Activated naive CD4-positive, alpha-beta T cell treated with anti-CD3 and anti-CD28 coated beads, Interleukin-2, amount 50 U/mL, for 16 hours (primary cell): ENCODE results near the gene C18orf54.
"Not testable (repeated sequence)": the region's sequence is repeated elsewhere in the genome, so short reads cannot be mapped to it uniquely, and the experiment has no call there.

ENCODE experiments used
- DNase-seq: peaks from one replicate; pipeline ENCODE4 v3.0.0-alpha.2; 2020

The C18orf54 gene

DNA sequence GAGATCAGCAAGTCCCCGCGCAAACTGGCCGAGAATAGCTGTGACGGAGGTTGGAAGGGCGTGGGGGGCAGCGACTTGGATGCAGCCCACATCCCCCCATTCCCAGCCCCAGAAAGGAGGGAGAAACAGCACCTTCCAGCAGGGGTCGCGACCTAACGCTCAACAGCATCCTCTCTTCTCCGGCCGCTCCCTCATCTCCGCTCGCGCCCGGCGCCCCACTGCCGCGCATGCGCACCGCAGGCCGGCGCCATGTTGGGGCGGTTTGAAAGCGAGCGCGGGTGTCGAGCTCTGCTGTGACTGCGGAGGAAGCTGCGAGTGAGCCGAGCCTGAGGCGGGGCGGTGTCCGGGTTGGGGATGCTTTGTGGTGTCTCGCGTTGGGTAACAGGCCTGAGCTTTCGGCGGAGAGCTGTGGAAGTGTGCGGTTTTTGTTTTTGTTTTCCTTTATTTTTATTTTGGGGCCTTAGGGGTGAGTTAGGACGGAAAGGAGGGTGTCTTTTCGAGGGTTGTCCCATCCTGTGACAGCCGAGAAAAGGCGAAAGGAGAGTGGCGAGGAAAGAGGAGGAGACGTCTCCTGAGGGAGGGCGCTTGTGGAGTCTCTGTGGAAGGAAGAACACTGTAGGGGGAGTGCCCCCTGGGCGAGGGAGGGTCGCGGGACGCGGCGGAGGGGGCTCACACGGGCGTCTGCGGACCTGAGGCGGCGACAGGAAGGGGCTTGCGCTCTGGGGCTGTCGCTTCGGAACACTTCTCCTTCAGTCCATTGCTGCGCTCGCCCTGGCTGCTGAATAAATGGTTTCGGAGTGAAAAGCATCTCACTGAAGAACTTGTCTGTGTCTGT, at the start of gene C18orf54, which contains the start of gene STARD6:
TSS of gene C18orf54 (plus strand) at position 247 of the 835 bp plus-strand sequence. CDS start 2,667 bp downstream, outside the sequence.
TSS of gene STARD6 (minus strand) at position 199 of the 835 bp plus-strand sequence. CDS start 3,285 bp downstream, outside the sequence.
- DNase-seq, result peak; percentile 87

DNA sequence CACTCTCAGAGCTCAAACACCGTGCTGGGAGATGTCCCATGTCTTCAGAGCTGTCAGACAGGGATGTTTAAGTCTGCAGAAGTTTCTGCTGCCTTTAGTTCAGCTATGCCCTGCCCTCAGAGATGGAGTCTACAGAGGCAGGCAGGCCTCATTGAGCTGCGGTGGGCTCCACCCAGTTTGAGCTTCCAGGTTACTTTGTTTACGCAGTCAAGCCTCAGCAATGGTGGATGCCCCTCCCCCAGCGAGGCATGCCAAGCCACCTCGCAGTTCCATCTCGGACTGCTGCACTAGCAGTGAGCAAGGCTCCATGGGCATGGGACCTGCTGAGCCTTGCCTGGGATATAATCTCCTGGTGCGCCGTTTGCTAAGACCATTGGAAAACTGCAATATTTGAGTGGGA, 48.1 kb upstream of the C18orf54 start:
- DNase-seq, result not testable (repeated sequence)

DNA sequence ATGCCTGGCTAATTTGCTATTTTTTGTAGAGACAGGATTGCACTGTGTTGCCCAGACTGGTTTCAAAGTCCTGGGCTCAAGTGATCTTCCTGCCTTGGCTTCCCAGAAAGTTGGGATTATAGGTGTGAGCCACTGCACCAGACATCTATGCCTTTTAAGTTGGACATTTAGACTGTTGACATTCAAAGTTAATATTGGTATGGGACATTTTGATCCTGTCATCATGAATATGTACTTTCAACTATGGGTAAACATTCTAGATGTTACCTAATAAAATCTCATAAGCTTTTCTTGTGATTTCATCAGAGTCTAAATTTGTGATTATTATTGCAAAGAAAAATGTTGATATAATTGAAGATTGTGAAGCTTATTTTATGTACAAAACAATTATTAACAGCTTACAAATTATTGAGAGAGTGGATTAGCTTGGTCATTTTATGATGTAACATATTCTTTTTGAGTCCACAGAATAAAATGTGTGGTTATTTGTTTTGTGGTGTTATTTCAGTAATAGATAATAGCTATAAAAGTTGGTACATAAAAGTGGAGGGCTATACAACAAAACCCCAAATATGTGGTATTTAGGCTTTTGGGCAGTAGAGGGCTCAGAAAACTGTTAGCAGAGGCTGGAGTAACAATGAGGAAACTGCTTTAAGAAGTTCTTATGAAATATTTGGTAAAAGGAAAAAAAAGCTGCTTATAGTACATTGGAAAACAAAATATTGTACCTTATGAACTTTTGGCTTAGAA, 41.5 kb upstream of the C18orf54 start:
- DNase-seq, result no peak

- DNase-seq, result no peak
These were observed 34.1 kb upstream of the C18orf54 start for GRCh38 chr18:54323561-54323960.

DNA sequence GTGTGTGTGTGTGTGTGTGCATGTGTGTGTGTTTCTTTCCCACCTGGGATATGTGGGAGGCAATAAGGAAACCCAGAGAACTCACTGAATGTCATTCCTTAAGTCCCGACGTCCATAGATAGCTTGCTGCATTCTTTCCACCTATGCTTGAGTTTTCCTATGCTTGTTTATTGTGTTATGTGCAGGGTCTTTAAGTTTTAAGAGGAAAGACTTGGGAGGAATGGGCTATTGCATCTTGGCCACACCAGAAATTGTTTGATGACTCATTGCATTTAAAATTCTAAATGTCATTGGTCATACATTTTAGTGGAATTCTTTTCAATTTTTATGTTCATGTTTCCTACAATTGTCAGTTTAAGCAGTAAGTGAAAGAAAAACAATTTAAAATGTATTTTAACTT, 33.7 kb upstream of the C18orf54 start:
- no peak for DNase-seq

DNA sequence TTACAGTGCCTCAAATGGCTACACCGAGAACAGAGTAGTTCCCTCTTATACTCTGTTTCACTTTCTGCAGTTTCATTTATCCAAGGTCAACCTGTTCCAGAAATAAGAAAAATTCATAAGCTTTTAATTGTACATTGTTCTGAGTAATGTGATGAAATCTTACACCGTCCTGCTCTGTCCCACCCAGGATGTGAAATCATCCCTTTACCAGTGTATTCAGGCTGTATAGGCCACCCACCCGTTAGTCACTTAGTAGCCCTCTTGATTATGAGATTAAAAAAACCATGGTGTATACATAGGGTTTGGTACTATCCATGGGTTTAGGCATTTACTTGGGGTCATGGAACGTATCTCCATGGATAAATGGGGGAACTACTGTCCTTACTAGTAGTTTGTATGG, 29.9 kb upstream of the C18orf54 start:
- no peak for DNase-seq

- DNase-seq, result no peak
These were observed 27.9 kb upstream of the C18orf54 start for GRCh38 chr18:54329787-54330186.

DNA sequence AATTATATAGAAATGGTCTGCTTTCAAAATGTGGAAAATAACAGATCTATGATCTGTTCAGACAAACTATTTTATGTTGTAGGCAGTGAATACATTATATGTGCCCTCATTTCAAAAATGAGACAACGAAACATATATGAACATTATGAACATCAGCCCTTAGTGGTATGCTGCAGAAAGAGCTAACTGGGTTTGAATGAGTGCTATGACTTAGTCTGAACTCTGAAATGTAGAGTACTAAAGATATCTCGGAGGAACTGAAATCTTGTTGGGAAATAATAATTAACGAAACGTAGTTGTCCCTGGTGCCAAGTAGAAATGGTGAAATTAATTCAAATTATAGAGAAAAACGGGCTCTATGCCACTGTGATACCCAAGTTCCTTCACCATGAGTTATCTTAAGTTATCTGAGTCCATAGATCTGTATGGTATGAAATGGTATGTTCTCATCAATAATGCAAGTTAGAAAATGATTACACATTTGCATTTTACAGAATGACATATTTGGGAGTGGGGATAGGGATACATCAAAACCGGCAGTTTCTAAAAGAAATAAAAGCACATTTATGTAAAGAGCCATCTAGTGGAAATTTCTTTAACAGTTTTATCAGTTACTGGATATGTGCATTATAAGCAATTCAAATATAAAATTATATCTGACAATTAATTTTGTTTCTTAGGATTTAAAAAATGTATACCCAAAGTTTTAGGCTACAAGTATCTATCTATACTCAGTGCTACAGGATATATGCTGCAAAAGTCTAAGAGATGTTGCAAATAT, 26.7 kb upstream of the C18orf54 start:
- no peak for DNase-seq

GRCh38 chr18:54335638-54336173, 22.0 kb upstream of the C18orf54 start:
- DNase-seq, result no peak

DNA sequence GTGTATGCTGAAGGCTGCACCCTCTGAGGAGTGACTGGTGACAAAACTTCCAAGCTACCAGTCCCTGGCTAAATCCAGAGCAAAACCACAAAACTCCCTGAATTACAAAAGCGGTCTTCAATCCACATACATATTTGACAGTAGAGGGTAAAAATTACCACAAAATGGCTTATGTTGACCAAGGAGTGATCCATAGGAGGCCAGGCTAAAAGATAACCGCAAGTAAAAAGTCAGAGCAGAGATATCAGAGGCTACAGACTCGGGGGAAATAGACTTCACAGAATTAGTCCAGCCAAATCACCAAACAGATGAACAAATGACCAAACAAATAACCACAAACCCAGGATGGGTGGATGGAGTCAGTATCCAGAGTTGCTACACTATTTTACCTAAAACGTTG, 19.5 kb upstream of the C18orf54 start:
- DNase-seq, result no peak

GRCh38 chr18:54351186-54351585, 6.5 kb upstream of the C18orf54 start:
- no peak for DNase-seq

DNA sequence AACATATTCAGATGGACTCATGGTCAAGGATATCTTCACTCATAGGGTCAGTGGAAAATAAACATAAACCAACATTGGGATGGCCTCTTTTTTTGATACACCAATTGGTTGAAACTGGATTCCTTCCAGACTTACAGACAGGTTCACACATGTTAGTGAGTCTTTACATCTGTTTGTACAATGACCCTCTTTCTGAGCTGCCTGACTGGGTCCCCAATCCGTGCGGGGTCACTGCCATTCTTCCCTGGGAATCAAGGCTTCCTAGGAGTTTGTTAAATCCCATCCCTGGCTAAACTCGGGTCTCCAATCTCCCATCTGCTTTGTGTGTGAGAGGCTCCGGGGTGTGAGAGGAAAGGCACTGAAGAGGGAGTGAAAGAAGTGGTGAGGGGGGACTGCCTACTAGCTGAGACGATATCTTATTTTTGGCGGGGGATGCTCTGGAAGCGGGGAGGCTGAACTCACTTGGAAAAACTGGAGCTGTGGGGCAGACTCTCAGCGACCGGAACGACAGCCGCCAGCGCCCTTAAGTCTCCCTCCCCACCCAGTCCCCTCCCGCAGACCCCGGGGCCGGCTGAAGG, 535 bp upstream of the C18orf54 start:
- DNase-seq, result no peak

GRCh38 chr18:54358495-54359040, 862 bp downstream of the C18orf54 start:
- no peak for DNase-seq

DNA sequence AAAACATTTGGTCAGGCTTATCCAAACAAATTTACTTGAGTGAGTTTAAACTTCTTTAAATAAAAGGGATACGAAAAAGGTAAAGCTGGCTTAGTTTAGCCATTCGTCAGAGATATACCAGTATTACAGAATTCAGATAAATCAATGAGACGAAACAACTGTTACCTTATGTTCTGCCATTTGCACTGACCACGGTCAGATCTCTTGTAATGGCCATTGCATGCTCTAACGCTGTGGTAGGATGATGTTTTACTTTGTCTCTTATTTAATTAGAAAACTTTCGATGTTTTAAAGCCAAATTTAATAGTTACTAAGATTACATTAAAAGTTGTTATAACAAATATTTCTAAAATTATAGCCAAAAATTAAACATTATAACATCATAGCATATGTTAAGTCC, 1.5 kb downstream of the C18orf54 start:
- no peak for DNase-seq

- no peak for DNase-seq
These were observed 2.7 kb downstream of the C18orf54 start for GRCh38 chr18:54360406-54360805.

GRCh38 chr18:54378057-54378456, 20.4 kb downstream of the C18orf54 start:
- no peak for DNase-seq

DNA sequence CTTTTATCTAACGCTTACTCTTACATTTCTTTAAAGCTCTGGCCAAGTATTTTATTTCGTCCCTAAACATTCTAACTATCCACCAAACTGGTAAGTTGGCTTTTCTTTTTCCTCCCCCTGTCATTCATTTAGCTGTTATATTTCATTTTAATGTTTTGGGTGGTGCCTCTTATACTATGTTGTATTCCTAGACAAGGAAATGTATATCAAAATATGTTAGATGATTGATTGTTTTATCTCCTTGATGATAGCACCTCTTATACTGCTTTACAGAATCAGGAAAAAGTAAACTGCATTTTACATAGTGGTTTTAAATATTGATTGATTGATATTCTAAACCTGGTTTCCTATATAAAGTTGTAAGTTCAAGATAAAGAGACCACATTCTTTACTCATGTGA, 23.9 kb downstream of the C18orf54 start:
- DNase-seq, result no peak

DNA sequence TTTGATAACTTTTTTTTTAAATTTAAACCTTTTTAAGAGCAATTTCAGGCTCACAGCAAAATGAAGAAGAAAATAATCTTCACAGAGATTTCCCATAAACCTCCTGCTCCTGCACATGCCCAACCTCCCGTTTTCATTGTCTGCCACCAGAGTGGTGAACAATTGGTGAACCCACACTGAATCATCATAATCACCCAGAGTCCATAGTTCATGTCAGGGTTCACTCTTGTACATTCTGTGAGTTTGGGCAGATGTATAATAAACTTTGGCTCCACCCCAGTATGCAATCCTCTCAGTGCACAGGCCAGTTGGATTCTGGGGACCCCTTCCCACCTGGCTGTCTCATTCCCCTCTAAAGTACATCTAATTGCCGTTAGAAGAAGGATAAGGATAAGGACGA, 24.4 kb downstream of the C18orf54 start:
- no peak for DNase-seq

- DNase-seq, result no peak
These were observed 25.1 kb downstream of the C18orf54 start for GRCh38 chr18:54382733-54383252.

DNA sequence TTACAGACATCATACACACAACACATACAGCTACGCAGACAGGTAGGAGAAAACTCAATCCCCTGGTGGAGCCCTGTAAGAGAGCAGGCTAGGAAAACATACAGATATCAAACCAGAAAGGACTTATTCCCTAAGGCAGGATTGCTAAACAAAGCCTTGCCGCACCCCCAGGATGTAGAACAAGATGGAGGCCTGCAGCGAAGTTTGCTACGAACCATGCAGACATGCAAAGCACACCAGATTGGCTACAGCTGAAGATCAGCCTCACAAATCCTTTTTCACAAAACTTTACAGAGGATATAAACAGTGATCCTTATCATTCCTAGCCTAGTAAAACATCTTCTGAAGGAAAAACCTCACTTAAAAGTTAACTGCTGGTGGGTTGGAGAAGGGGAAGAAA, 28.3 kb downstream of the C18orf54 start:
- DNase-seq, result no peak

GRCh38 chr18:54386800-54387495, 29.2 kb downstream of the C18orf54 start:
- not testable (repeated sequence) for DNase-seq
